H1 (cell line): Measurements from ENCODE around the gene RPL38. TPM values are rescaled to one million over a fixed set of nuclear protein-coding genes. Genes with fewer than 3 reads are reported as not detected.

Source experiments
- PHF8 ChIP-seq: fragments of 200-600 bp; sonication (generic); conservative IDR thresholded peaks from 2 replicates; pipeline ENCODE4 v1.7.1; 2012; ENCODE audit warnings: low read depth, mild to moderate bottlenecking, inconsistent platforms, low read length, moderate library complexity
- RNF2 ChIP-seq: fragments of 200-900, 300-1000 bp; sonication (generic); IDR thresholded peaks from 2 replicates; pipeline ENCODE4 v1.7.1; 2016; ENCODE audit warnings: borderline replicate concordance, low read depth, mild to moderate bottlenecking, antibody characterized with exemption, low read length; ENCODE audit not compliant: poor library complexity, severe bottlenecking; ENCODE audit errors: missing control alignments
- polyA plus RNA-seq, 7 experiments: library from polyadenylated mRNA; depleted of rRNA in 3 of 7; stranded (reverse) in 5 of 7; unstranded in 2 of 7; fragments of >200 nt in 5 of 7; fragments of 200-250 nt in 2 of 7; gene quantifications; 1 replicate in 5 of 7; 2 replicates in 1 of 7; 4 replicates in 1 of 7; pipeline versions ENCODE4 v1.2.1 to v1.2.3, GENCODE V29; 2011 to 2013; ENCODE audit warnings: missing spikeins in 2 of 7, mixed read lengths in 2 of 7
- total RNA-seq: library from RNA; stranded (reverse); fragmentation: NEBNext Ultra II Directional; extraction: Animal tissue kit (Norgen Biotek cat#: 25700); gene quantifications from 2 replicates; pipeline ENCODE4 v1.2.1, GENCODE V29; 2021
- TF ChIP-seq, protein P1 (sequence below): fragments of 300-600 bp; sonication (generic); IDR thresholded peaks from 2 replicates; pipeline ENCODE4 v1.7.1; 2012; ENCODE audit warnings: low read length, moderate library complexity, mild to moderate bottlenecking, inconsistent platforms; ENCODE audit not compliant: insufficient replicate concordance

RPL38 gene
- total and polyA plus RNA-seq, 2 of the 8 experiments (the other 6 are each of a cell fraction or from before 2014, with no cell fraction given): 412 to 1,195 TPM

GRCh38 chr17:74235040-74235581 lies 31.6 kb downstream of the RPL38 start (continued):
- TF ChIP-seq, protein P1, sequence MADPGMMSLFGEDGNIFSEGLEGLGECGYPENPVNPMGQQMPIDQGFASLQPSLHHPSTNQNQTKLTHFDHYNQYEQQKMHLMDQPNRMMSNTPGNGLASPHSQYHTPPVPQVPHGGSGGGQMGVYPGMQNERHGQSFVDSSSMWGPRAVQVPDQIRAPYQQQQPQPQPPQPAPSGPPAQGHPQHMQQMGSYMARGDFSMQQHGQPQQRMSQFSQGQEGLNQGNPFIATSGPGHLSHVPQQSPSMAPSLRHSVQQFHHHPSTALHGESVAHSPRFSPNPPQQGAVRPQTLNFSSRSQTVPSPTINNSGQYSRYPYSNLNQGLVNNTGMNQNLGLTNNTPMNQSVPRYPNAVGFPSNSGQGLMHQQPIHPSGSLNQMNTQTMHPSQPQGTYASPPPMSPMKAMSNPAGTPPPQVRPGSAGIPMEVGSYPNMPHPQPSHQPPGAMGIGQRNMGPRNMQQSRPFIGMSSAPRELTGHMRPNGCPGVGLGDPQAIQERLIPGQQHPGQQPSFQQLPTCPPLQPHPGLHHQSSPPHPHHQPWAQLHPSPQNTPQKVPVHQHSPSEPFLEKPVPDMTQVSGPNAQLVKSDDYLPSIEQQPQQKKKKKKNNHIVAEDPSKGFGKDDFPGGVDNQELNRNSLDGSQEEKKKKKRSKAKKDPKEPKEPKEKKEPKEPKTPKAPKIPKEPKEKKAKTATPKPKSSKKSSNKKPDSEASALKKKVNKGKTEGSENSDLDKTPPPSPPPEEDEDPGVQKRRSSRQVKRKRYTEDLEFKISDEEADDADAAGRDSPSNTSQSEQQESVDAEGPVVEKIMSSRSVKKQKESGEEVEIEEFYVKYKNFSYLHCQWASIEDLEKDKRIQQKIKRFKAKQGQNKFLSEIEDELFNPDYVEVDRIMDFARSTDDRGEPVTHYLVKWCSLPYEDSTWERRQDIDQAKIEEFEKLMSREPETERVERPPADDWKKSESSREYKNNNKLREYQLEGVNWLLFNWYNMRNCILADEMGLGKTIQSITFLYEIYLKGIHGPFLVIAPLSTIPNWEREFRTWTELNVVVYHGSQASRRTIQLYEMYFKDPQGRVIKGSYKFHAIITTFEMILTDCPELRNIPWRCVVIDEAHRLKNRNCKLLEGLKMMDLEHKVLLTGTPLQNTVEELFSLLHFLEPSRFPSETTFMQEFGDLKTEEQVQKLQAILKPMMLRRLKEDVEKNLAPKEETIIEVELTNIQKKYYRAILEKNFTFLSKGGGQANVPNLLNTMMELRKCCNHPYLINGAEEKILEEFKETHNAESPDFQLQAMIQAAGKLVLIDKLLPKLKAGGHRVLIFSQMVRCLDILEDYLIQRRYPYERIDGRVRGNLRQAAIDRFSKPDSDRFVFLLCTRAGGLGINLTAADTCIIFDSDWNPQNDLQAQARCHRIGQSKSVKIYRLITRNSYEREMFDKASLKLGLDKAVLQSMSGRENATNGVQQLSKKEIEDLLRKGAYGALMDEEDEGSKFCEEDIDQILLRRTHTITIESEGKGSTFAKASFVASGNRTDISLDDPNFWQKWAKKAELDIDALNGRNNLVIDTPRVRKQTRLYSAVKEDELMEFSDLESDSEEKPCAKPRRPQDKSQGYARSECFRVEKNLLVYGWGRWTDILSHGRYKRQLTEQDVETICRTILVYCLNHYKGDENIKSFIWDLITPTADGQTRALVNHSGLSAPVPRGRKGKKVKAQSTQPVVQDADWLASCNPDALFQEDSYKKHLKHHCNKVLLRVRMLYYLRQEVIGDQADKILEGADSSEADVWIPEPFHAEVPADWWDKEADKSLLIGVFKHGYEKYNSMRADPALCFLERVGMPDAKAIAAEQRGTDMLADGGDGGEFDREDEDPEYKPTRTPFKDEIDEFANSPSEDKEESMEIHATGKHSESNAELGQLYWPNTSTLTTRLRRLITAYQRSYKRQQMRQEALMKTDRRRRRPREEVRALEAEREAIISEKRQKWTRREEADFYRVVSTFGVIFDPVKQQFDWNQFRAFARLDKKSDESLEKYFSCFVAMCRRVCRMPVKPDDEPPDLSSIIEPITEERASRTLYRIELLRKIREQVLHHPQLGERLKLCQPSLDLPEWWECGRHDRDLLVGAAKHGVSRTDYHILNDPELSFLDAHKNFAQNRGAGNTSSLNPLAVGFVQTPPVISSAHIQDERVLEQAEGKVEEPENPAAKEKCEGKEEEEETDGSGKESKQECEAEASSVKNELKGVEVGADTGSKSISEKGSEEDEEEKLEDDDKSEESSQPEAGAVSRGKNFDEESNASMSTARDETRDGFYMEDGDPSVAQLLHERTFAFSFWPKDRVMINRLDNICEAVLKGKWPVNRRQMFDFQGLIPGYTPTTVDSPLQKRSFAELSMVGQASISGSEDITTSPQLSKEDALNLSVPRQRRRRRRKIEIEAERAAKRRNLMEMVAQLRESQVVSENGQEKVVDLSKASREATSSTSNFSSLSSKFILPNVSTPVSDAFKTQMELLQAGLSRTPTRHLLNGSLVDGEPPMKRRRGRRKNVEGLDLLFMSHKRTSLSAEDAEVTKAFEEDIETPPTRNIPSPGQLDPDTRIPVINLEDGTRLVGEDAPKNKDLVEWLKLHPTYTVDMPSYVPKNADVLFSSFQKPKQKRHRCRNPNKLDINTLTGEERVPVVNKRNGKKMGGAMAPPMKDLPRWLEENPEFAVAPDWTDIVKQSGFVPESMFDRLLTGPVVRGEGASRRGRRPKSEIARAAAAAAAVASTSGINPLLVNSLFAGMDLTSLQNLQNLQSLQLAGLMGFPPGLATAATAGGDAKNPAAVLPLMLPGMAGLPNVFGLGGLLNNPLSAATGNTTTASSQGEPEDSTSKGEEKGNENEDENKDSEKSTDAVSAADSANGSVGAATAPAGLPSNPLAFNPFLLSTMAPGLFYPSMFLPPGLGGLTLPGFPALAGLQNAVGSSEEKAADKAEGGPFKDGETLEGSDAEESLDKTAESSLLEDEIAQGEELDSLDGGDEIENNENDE: no peak
- TF ChIP-seq RNF2 (no peak), PHF8 (no peak)
